ENCODE measurements around the gene SLCO1A2. TPM values are rescaled to one million over a fixed set of nuclear protein-coding genes. Genes with fewer than 3 reads are reported as not detected.

SLCO1A2 gene
- total RNA-seq, 1 experiment from 2014 or later: 5.2 TPM

DNA sequence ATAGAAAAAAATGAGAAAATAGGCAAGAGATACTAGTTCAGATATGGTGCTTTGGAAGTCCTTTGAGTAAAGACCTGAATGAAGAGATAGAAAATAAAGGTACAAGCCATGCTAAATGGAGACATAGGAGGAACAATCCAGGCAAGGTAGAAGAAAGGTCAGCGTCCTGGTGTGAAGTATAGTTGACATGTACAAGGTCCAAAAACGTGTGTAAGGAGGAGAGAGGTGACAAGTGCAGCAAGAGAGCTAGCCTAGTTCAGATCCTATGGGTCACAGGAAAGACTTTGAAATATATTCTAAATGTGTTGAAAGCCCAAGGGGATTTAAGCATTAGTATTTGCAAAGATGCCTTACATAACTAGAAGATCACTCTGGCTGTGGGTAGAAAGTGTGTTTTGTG lies 115.5 kb downstream of the SLCO1A2 start:
- H3K27me3 ChIP-seq (ENCODE audit: control insufficient read depth, insufficient read depth, low read length): no peaks in the 10 kb centered on the region
- no peak for DNase-seq
- H3K36me3 ChIP-seq (replicated peaks; ENCODE audit: control insufficient read depth, insufficient read depth, low read length): no peaks in the 10 kb centered on the region
- no peak overlapping the region for H3K4me3 ChIP-seq (ENCODE audit: insufficient read depth, low read depth, low read length)

Other genes starting within 250 kb of the SLCO1A2 start
- 0.04 TPM in 1 of 2 replicates, not detected in the other for gene SLCO1B1, start 203.7 kb downstream of the SLCO1A2 start, total RNA-seq (2014; rRNA removed; shearing (Covaris generic))
- not detected in 2 replicates for gene IAPP, start 38.0 kb upstream of the SLCO1A2 start, total RNA-seq (2014; rRNA removed; shearing (Covaris generic))
- 3.6 and 6.2 TPM in 2 replicates for gene PYROXD1, start 102.7 kb upstream of the SLCO1A2 start, total RNA-seq (2014; rRNA removed; shearing (Covaris generic))
- 39.6 and 52.7 TPM in 2 replicates for gene RECQL, start 166.7 kb upstream of the SLCO1A2 start, total RNA-seq (2014; rRNA removed; shearing (Covaris generic))
- gene GOLT1B, start 166.9 kb upstream of the SLCO1A2 start, total RNA-seq (2014; rRNA removed; shearing (Covaris generic)): 28.2 and 40.3 TPM in 2 replicates
- gene SPX, start 191.4 kb upstream of the SLCO1A2 start, total RNA-seq (2014; rRNA removed; shearing (Covaris generic)): not detected in 2 replicates

Measured in H7 (cell line).